Uterus (tissue), 2 donors: ENCODE results near the gene PTPRN2.

ENCODE experiments used
- CTCF ChIP-seq, 4 experiments: fragments of 200-600 bp in 2 of 4; fragments of 450-650 bp in 2 of 4; sonication (generic) in 2 of 4; IDR thresholded peaks; one replicate each; pipeline ENCODE4 v1.5.1; 2016 to 2019; ENCODE audit warnings: antibody characterized with exemption in 4 of 4, mild to moderate bottlenecking in 2 of 4, moderate library complexity in 1 of 4
- POLR2A ChIP-seq, 2 donors: fragments of 450-650 bp; IDR thresholded peaks; one replicate each; pipeline ENCODE4 v1.6.1; 2016; ENCODE audit warnings: antibody characterized with exemption in 2 of 2, mild to moderate bottlenecking in 1 of 2, moderate library complexity in 1 of 2

DNA sequence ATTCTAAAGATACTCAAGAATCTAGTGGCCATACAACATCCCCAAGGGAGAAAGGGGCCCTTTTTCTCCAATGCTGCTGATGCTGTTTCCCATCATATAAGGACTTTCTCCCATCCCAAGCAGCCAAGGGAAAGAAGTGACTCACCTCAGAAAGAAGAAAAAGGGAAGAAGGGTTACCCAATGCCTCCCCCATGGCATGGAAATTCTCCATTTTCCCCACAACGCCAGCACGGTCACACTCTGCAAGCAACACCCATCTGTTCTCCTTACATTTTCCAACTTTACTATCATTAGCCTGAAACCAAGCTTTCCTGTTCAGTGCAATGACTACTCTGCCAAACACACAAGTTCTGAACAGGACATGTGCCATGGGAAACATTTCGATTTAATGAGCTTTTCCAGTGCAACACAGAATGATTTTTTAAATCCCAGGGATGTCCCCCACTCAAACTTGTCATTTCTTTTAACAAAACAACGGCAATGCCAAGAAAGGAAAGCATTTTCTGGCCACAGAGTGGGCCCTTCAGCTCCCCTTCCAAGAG, 67.9 kb downstream of the PTPRN2 start:
- TF ChIP-seq CTCF (IDR thresholded peaks at IDR 0.05): no peak
- no peak for TF ChIP-seq POLR2A (IDR thresholded peaks at IDR 0.05)
